Nephron progenitor cell (in vitro differentiated cells): ENCODE measurements around the gene PIGN.

Experiments used
- DNase-seq: peaks from one replicate; pipeline ENCODE4 v3.0.0; 2021
- H3K27ac Mint-ChIP-seq: 2 replicates; pipeline ENCODE4 v1.8.0; 2021; ENCODE audit warnings: mild to moderate bottlenecking, moderate library complexity, mixed read lengths
- H3K27me3 Mint-ChIP-seq: 2 replicates; pipeline ENCODE4 v1.8.0; 2021; ENCODE audit warnings: mild to moderate bottlenecking, low read depth, mixed read lengths; ENCODE audit not compliant: poor library complexity
- H3K36me3 Mint-ChIP-seq: 2 replicates; pipeline ENCODE4 v1.8.0; 2021; ENCODE audit warnings: low read depth, mixed read lengths
- H3K4me1 Mint-ChIP-seq: 2 replicates; pipeline ENCODE4 v1.8.0; 2021; ENCODE audit warnings: mixed read lengths
- H3K4me3 Mint-ChIP-seq: 2 replicates; pipeline ENCODE4 v1.8.0; 2021; ENCODE audit warnings: mild to moderate bottlenecking, moderate library complexity, mixed read lengths
- H3K9me3 Mint-ChIP-seq: 2 replicates; pipeline ENCODE4 v1.8.0; 2021; ENCODE audit warnings: mild to moderate bottlenecking, moderate library complexity, mixed read lengths
- TF ChIP-seq, protein P1 (sequence below): fragments of 200-600 bp; sonication (generic); IDR thresholded peaks from 2 replicates; pipeline ENCODE4 v1.5.0; 2021; ENCODE audit warnings: antibody characterized with exemption

Gene PIGN

DNA sequence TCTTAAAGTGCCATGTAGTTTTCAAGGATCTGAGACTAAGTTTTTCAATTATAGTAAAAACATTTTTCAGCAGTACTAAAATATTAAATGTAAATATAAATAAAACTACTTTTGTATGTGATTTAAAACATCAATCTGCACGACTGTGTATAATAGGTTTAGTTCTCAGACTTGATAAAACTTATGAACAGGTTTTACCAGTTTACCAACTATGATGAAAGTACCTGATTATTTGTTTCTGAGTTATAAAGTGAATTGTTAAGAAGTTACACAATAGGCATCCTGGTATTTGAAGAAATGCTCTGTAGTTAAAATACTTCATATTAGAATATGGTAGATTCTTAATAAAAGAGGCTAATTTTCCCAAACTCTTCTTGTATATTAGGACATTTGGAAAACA, 15.0 kb upstream of the PIGN start:
- no peak for DNase-seq
- Mint-ChIP-seq H3K4me1 (no peaks in the 10 kb centered on the region), H3K9me3 (peaks cover 3% of the 10 kb centered on the region), H3K27me3 (no peaks in the 10 kb centered on the region), H3K36me3 (peaks cover 15% of the 10 kb centered on the region), H3K4me3 (no peak overlapping the region), H3K27ac (no peak overlapping the region)
- TF ChIP-seq, protein P1, sequence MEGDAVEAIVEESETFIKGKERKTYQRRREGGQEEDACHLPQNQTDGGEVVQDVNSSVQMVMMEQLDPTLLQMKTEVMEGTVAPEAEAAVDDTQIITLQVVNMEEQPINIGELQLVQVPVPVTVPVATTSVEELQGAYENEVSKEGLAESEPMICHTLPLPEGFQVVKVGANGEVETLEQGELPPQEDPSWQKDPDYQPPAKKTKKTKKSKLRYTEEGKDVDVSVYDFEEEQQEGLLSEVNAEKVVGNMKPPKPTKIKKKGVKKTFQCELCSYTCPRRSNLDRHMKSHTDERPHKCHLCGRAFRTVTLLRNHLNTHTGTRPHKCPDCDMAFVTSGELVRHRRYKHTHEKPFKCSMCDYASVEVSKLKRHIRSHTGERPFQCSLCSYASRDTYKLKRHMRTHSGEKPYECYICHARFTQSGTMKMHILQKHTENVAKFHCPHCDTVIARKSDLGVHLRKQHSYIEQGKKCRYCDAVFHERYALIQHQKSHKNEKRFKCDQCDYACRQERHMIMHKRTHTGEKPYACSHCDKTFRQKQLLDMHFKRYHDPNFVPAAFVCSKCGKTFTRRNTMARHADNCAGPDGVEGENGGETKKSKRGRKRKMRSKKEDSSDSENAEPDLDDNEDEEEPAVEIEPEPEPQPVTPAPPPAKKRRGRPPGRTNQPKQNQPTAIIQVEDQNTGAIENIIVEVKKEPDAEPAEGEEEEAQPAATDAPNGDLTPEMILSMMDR = no peak

DNA sequence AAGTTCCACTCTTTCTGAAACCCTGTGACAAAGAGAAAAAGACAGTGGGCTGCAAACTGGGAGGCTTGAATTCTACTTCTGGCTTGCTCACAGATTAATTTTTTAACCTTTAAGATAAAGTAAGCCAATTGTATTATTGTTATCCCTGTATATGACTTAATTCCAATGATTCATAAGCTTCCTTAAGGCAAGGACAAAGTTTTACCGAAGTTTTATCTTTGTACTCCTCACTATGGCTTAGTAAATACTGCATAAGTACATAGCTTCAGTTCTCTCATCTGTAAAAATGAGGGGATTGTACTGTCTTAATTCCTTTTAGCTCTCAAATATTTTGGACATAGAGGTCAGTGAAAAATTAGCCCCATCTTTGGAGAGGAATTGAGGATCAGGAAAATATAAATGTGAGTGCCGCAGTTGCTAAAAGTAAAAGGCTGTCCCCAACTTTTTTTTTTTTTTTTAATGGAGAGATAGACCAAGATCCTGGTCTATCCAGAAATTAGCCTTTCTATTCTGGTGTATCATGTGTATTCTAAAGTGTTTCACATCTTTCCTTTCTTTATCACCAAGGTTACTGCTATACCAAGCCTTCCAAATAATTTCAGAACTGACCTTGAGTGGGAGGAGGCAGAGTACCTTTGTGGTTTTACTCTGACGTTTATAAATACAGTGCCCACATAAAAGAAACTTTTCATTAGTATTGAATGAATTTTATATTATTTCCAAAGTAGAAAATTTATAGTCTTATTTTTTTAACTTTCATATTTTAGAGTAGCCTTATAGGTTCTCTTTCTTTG, 13.5 kb upstream of the PIGN start:
- no peak for DNase-seq
- no peaks in the 10 kb centered on the region for H3K27me3 Mint-ChIP-seq
- H3K9me3 Mint-ChIP-seq = peaks cover 3% of the 10 kb centered on the region
- H3K27ac Mint-ChIP-seq = no peak overlapping the region
- H3K36me3 Mint-ChIP-seq = peaks cover 15% of the 10 kb centered on the region
- no peaks in the 10 kb centered on the region for H3K4me1 Mint-ChIP-seq
- TF ChIP-seq, protein P1 = no peak
- H3K4me3 Mint-ChIP-seq = no peak overlapping the region

DNA sequence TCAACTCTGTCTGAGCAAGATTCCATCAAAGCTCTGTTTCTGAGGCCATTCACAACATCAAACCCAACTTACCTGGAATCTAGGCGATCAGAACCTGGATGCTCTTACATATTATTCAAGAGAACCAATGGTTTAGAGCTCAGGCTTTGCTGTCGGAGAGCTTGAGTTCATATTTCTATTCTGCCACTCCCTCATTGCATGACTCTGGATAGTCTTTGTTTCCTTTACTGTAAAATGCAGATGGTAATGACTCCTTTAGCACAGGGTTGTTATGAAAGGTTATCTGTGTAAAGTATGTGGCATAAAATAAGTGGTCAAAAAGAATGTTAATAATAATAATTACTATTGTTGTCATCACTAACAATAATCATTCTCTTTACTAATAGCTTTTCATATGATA, 12.8 kb upstream of the PIGN start:
- Mint-ChIP-seq H3K27me3 (no peaks in the 10 kb centered on the region), H3K4me1 (no peaks in the 10 kb centered on the region), H3K9me3 (peaks cover 3% of the 10 kb centered on the region), H3K4me3 (no peak overlapping the region), H3K36me3 (peaks cover 10% of the 10 kb centered on the region), H3K27ac (no peak overlapping the region)
- TF ChIP-seq, protein P1 = no peak
- no peak for DNase-seq

DNA sequence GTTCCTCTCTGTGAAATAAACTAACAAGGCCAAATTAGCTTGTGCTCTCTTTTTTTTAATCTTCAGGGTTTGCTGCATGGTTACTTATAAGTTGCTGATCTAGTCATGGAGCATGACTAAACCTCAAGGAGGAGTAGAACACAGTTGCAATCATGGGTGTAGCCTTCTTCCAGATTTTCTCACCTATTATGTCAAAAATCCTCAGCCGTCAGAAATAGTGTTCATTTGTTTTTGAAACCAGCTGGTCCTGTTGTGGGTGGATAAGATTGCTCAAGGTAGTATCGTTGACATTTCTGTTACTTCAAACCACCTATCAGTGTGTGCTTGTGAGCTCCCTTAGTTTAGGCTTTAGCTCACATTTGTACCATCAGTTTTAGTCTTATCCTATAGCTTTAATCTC, 11.4 kb upstream of the PIGN start:
- Mint-ChIP-seq H3K9me3 (peaks cover 3% of the 10 kb centered on the region), H3K27ac (no peak overlapping the region)

DNA sequence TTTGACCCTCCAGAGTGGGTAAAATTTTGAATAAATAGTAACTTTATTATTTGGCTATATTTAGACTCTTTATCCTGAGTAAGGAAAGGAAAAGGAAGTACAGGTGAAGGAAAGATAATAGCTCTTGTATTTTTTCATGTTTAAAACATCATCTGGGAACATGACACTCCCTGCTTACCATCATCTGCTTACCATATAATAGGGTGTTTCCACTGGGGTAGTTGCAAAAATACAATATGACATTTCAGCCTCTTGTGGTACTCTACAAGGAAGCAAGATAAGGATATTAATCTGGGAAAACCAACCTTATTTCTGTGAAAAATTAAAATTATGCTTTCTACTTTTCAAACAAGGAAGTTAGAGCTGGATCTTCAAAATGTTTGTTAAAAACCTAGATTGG, 10.1 kb upstream of the PIGN start:
- Mint-ChIP-seq H3K36me3 (peaks cover 15% of the 10 kb centered on the region), H3K27ac (no peak overlapping the region), H3K9me3 (peaks cover 12% of the 10 kb centered on the region), H3K4me3 (no peak overlapping the region), H3K4me1 (no peaks in the 10 kb centered on the region), H3K27me3 (no peaks in the 10 kb centered on the region)
- TF ChIP-seq, protein P1 = no peak
- no peak for DNase-seq

More for the DNA sequence above, 11.4 kb upstream of the PIGN start:
- TF ChIP-seq, protein P1 = no peak
- Mint-ChIP-seq H3K4me3 (no peak overlapping the region), H3K27me3 (no peaks in the 10 kb centered on the region), H3K4me1 (no peaks in the 10 kb centered on the region), H3K36me3 (peaks cover 8% of the 10 kb centered on the region)
- no peak for DNase-seq

DNA sequence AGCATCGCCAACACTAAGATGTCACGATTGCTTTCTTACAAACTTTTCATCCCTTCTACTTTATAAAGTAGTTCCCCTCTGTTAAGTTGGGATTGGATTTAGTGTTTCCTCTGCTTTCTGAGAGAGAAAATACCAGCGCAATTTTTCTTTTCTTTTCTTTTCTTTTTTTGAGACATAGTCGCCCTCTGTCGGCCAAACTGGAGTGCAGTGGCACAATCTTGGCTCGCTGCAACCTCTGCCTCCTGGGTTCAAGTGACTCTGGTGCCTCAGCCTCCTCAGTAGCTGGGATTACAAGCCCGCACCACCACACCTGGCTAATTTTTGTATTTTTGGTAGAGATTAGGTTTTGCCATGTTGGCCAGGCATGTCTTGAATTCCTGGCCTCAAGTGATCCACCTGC, 9.2 kb upstream of the PIGN start:
- Mint-ChIP-seq H3K4me1 (no peaks in the 10 kb centered on the region), H3K9me3 (peaks cover 14% of the 10 kb centered on the region), H3K27me3 (no peaks in the 10 kb centered on the region), H3K27ac (no peak overlapping the region), H3K36me3 (peaks cover 24% of the 10 kb centered on the region), H3K4me3 (no peak overlapping the region)
- no peak for DNase-seq
- TF ChIP-seq, protein P1 = no peak
